ENCODE measurements around the gene ZNF727. TPM values are rescaled to one million over a fixed set of nuclear protein-coding genes. Genes with fewer than 3 reads are reported as not detected.

Gene ZNF727
- total and polyA plus RNA-seq, 10 donors: 0.26 to 10.6 (median 3.1) TPM; not detected in 2

Other genes starting within 250 kb of the ZNF727 start
- not detected for gene ZNF722, start 46.6 kb upstream of the ZNF727 start, total RNA-seq
- not detected for gene ZNF722, start 46.6 kb upstream of the ZNF727 start, polyA plus RNA-seq
- not detected for gene ZNF735, start 161.8 kb downstream of the ZNF727 start, total RNA-seq
- gene ZNF735, start 161.8 kb downstream of the ZNF727 start, polyA plus RNA-seq: not detected
- not detected for gene ZNF679, start 183.0 kb downstream of the ZNF727 start, total RNA-seq
- not detected for gene ZNF679, start 183.0 kb downstream of the ZNF727 start, polyA plus RNA-seq

Measured in spleen (tissue), 10 donors.